Measurements from ENCODE around the gene EMD.

EMD gene

GRCh38 chrX:154355776-154356140, 23.3 kb upstream of the EMD start:
- DNase-seq = no peak

GRCh38 chrX:154356596-154356995, 22.5 kb upstream of the EMD start:
- DNase-seq = no peak

GRCh38 chrX:154357205-154357604, 21.9 kb upstream of the EMD start:
- DNase-seq = no peak

GRCh38 chrX:154358011-154358410, 21.1 kb upstream of the EMD start:
- DNase-seq = no peak

- no peak for DNase-seq
Measured at GRCh38 chrX:154358829-154359228, 20.3 kb upstream of the EMD start.

GRCh38 chrX:154359362-154360154, 19.5 kb upstream of the EMD start:
- DNase-seq = no peak

GRCh38 chrX:154360155-154360713, 18.9 kb upstream of the EMD start:
- DNase-seq = no peak

- no peak for DNase-seq
Measured at GRCh38 chrX:154362085-154362742, 16.9 kb upstream of the EMD start.

GRCh38 chrX:154363706-154364439, 15.2 kb upstream of the EMD start:
- DNase-seq = no peak

- no peak for DNase-seq
Measured at GRCh38 chrX:154365052-154365600, 14.0 kb upstream of the EMD start.

- no peak for DNase-seq
Measured at GRCh38 chrX:154365997-154366665, 13.0 kb upstream of the EMD start.

- DNase-seq = no peak
Measured at GRCh38 chrX:154366666-154367055, 12.4 kb upstream of the EMD start.

GRCh38 chrX:154367474-154368308, 11.4 kb upstream of the EMD start:
- DNase-seq = no peak

- DNase-seq = peak; percentile 79
Measured at GRCh38 chrX:154368630-154369448, 10.3 kb upstream of the EMD start.

GRCh38 chrX:154369449-154370299, 9.4 kb upstream of the EMD start:
- peak; percentile 61 for DNase-seq

GRCh38 chrX:154370300-154371016, 8.6 kb upstream of the EMD start:
- DNase-seq = peak; percentile 26

- DNase-seq = peak; percentile 86
Measured at GRCh38 chrX:154371017-154371788, 7.9 kb upstream of the EMD start.

GRCh38 chrX:154371789-154372300, 7.2 kb upstream of the EMD start:
- no peak for DNase-seq

All from stimulated activated CD4-positive, alpha-beta T cell treated with anti-CD3 and anti-CD28 coated beads, Interleukin-12 subunit alpha, Interleukin-12 subunit beta, amount 100 ng/mL, for 4 hours (primary cell).